NCI-H510A (cell line): Measurements from ENCODE around the gene VTI1A.
A peak's percentile ranks its signal among the peaks of the same experiment; 100 is the strongest.

Experiments used
- DNase-seq: peaks from one replicate; lab custom pipeline; 2025; lab: John Stamatoyannopoulos, UW

Gene VTI1A

DNA sequence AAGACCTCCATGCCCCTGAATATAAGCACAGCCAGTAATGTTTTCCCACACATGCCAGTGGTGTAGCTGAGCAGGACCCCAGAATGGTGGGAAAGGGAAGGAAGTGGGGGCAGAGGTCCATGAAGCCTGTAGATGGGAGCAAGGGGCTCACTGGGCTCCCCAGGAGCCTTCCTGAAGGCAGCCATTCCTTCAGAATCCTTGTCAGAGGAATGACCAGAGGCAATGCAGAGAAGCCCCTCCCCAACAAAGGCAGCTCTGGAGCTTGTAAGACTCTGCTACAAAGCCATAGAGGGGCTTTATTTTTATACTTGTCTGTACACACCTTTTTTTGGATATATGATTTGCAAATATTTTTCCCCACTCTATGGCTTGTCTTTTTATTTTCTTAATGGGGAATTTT lies 338.1 kb downstream of the VTI1A start:
- no peak for DNase-seq

DNA sequence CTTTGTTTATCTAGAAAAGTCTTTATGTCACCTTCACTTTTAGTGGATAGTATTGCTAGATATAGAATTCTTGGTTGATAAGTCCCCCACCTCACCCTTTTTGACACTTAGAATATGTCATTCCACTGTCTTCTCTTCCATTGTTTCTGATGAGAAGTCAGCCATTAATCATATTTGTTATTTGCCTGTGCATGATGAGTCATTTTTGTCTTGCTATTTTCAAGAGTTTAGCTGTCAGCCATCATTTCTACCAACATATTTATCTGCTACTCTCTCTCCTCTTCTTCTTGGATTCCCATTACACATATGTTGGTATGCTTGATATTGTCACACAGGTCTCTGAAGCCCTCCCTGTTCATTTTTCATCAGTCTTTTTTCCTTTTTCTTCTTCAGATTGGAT lies 342.2 kb downstream of the VTI1A start:
- DNase-seq: no peak

DNA sequence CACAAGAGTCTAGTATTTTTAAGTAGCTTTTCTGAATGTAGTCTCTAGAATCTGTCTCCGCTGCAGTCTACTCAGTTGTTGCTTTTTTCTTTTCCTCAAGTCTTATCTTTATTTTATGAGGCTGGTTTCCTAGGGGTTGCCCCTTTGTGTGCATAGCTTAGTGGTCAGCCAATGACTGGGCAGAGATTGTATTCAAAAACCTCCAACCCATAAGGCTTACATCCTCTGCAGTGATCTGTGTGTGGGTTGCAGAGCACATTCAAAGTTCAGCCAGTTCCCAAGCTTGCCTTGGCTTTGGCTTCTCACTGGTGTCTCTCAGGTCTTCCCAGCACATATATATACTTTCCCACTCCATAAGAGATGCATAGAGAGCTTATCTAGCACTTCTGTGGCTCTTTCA lies 343.0 kb downstream of the VTI1A start:
- DNase-seq: no peak

DNA sequence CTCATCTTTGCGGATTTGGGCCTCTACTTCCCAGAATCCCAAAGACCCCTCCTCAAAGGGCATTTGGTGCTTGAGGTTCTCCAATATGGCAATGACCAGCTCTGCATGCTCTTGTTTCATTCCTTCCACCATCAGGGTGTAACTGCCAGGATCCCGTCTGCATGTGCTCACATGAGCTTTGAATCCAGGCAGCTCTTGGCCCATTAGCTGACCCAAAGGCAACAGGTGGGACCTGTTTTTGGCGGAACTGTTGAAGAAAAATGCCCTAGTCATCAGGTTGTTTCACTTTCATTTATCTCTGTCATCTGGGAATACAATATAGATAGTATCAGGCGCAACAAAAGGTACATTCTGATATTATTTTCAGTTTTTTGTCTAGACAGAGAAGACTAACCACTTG lies 343.9 kb downstream of the VTI1A start:
- DNase-seq: no peak

DNA sequence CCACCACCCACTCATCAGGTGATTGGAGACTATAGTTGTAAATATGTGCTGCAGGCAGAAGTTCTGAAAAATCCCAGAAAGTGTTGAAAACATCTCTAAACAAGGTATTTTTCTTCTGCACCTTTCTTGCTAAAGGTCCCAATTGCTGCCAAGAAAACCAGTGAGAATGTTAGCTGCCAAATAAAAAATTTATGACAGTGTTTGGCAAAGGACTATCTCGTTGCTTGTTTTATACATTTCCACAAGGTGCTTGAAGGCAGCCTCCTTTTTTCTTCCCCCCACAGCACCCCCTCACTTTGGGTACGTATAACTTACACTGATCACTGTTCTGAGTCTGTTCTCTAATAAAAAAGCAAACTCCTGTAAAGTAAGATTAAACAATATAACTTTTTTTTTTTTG lies 344.4 kb downstream of the VTI1A start:
- DNase-seq: no peak

DNA sequence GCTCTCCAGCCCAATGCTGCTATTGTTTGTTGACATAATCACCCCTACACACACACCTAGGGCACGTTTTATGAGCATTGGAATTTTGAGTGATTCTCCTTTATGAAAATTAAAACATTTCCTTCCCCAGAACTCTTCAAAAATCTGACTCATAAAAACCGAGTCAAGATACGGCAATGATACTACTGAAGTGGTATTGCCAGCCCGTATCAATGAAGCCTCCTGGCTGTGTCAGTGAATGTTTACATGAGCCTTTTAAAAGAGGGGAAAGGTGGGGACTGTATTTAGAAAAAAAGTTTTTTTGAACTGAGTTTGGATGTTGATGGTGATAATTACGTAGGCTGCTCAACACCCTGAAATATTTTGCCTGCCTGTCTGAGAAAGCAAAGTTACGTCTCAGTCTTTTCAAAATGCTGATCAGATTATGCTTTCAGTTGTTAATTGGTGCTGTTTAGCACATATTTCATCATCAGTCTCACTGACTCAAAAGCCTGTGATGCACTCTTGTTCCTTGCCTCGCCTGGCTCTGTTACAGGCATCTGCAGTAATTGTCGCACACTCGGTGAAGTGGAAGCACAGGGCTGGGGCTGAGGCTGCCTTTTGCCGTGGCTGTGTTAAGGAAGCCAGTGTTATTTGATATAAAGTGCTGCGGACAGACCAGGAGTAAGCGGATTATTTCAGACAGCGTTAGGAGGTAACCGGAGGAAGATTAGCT lies 345.6 kb downstream of the VTI1A start:
- peak; percentile 51 for DNase-seq

DNA sequence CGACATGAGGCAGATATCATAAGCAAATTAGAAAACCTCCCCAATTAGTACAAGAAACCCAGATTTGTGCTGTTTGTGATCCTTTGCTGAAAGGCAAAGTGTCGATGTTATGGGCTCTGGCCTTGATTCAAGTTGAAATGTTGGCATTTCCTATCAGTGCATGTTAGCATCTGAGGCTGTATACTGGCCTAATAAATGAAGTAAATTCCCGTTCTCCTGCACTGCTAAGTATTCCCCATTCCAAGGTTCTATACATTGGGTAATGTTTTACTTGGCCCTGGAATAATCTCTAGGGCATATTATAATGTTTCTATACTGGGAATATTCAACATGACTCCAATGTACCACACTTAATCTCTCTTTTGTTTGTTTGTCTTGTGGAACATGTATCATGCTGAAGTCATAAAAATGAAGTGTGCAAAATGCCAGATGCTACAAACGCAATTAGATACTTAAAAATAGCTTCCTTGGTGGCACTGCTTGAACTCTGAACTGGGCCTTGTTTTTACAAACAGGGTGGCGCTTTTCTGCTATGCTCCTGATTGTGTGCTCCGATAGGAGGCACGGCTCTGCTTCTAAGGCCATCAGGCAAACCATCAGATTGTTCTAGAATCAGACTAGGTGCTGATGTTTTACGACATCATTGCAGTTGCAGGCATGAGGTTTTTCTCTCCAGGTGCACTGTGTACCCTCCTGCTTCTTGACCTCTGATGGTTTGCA lies 346.3 kb downstream of the VTI1A start:
- DNase-seq: peak; percentile 26

DNA sequence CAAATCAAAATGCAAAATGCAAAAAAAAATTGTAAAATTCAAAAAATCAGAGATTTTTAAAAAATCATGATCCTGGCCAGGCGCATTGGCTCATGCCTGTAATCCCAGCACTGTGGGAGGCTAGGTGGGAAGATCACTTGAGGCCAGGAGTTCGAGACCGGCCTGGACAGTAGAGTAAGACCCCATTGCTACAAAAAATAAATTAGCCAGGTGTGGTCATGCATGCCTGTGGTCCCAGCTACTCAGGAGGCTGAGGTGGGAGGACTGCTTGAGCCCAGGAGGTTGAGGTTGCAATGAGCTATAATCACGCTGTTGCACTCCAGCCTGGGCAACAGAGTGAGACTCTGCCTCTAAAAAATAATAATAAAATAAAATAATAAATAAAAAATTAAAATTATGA lies 347.2 kb downstream of the VTI1A start:
- DNase-seq: no peak

DNA sequence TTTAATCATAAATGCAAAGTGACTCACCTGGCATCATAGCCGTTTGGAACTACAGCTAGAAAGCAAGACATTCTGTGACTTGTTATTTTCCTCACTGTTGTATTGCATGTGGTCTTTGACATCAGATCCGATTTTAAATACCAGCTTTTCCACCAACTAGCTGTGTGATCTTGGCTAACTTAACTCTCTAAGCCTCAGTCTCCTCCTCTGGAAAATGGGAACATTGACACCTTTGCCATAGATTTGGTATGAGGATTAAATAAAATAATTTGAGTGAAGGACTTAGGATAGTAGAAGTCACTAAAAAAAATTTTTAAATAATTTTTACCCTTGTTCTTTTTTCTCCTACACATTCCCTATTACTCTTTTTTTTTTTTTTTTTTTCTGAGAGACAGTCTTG lies 348.1 kb downstream of the VTI1A start:
- DNase-seq: no peak

DNA sequence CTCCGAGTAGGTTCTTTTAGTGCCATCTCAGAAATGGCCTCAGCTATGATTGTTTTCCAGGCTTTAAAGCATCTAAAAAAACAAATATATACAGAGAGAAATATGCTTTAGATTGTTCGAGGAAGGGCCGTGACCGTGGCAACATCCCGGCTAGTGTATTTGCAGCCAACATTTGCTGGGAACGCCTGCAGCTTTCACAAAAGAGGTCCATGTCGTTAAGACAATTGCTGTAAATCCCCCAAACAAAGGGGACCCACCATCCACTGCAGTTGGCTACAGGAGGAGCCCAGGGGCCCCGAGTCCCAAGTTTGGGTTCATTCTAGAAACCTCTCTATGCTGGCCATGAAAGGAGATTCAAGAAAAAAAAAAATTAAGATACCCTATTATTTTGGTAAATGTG lies 350.2 kb downstream of the VTI1A start:
- no peak for DNase-seq

DNA sequence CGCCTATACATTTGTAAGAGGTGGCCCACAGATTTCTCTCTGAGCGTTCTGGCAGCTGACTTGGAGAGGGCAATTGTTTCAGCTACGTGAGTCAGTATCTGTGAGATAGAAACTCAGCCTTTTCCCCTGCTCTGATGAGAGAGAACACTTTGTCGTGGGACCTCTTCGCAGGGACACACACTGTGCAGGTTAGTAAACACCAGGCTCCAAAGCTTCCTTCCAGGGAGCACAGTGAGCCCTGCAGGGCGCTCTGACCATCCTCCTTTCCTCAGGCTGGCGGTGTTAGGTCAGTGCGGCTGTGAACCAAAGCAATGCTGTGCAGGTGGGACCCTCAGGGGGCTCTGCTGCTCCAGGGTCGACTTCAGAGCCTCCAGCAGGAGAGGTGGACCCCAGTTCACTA lies 350.8 kb downstream of the VTI1A start:
- no peak for DNase-seq

DNA sequence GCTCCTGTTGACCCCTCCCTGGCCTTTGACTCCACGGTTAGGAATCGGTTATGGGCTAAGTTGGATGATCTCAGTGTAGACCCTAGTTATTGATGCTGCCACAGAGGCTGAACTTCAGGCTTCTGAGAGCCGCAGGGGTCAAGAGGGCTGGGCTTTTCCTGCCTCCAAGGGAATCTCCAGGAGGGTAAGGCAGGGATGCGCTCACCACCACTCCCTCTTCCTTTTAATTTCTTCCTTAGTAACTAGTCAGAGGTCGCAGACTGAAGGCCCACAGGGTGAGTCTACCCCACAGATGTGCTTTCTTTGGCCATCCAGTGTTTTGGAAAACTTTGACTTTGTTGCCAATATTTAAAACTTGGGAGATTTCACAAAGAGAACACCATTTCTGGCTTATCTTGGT lies 352.0 kb downstream of the VTI1A start:
- DNase-seq: no peak

DNA sequence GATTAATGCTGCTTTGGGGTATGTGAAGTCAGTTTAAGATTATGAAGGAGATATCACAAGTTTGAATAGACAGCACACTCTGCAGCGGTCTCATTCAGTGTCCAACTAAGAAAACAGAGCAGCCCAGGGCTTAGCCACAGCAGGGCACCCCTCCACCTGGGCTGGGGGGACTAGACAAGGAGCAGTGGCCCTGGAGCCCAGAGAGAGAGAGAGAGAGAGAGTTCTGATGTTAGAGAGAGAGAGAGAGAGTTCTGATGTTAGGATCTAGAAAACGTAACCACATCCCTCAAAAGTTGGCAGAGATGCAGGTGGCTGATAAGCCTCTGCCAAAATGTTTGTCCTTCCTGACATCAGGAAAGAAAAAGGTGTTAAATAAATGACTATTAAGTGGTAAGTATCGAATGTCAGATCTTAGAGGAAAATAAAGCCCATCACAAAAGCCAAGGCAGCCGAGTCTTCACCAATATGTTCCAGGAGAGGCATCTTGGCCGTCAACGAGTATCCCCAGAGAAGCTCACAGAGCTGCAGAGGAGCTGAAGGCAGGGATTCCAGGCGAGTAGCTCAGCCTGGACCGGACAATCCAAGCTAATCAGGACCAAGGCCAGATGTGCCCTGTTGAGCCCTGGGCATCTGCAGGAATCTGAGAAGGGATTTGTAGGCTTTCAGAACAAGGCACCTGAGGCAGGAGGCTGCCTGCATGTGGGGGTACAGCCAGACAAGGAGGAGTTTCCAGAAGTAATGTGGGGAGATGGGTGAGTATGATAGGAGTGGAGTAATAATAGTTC lies 352.9 kb downstream of the VTI1A start:
- no peak for DNase-seq

DNA sequence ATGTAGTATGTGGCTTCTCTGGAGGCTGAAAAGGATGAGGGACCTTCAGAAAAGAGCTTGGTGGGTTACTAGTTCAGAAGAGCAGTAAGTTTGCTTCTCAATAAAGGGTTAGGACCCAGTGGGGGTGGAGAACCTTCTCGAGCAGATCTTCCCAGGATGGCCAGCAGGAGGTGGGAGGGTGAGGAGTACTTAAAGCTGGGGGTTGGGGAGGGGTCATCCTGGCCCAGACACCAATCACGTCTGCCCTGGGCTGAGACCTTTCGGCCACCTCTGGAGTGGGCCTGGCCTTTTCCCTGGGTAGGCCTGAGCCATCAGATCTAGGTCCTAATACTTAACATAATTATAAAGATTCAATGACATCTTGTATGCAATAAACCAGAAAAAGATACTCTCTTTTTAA lies 354.0 kb downstream of the VTI1A start:
- DNase-seq: no peak

DNA sequence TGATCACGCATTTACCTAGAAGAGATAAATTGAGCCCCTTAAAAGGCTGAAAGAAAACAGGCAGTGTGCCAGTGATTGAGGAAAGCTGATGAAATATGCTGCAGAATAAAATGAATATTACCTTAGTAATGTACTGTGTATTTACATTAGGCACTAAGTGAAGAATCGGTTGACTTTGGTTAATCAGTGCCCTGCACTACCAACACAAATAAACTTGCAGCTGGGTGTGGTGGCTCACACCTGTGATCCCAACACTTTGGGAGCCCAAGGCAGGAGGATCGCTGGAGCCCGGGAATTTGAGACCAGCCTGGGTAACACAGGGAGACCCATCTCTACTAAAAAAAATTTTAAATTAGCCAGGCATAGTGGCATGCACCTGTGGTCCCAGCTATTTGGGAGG lies 354.7 kb downstream of the VTI1A start:
- DNase-seq: no peak

DNA sequence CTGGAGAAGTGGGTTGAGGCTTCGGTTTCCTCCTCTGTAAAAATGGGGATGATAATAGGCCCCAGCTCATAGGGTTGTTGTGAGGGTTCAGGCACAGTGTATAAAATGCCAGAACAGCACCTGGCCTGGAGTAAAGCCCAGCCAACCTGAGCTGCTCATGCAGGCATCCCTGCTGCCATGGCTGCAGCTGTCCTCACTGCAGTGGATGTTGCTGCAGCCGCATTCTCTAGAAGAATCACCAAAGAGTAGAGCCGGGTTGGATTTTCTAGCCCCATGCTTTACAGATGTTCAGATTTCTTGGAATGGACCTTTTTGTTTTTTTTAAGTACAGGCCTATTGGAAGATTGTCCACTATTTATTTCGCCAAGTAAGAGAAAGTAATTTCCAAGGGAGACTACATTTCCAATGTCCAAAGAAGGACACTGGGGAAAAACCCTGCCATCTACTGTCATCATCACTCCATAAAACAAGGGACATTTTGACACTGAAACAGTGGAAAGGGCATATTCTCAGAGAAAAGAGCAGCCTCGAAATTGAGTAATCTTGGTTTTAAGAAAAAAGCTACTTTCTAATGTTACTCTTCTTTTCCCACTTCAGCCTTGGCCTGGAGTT lies 355.5 kb downstream of the VTI1A start:
- DNase-seq: no peak

DNA sequence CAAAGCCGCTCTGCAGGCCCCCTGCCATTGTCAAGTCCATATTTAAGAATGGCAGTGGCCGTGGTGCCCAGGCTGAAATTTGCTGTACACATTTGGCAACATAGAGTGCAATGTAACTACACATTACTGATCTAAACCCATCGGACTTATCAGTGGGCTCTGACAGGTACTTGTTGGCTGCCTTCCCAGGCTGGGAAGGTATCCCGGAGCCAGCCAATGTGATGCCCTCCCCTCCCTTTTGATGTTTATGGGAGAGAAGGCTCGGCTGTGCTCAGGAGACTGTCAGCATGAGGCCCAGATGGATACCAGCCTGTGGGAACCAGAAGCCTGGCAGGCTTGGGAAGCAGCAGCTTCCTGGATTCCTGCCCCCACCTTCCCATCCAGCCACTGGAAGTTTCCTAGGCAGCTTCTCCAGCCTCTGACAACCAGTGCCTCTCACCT lies 357.0 kb downstream of the VTI1A start:
- peak; percentile 56 for DNase-seq

DNA sequence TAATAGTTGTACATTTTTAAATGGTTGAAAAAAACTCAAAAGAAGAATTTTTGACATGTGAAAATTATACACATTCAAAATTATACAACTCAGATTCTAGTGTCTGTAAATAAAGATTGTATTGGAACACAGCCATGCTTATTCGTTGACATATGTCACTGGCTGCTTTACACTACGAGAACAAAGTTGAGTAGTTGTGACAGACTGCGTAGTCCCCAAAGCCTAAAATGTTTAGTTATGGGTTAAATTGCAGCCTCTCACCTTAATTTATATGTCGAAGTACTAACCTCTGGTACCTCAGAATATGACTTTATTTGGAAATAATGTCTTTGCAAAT lies 358.2 kb downstream of the VTI1A start:
- DNase-seq: no peak

DNA sequence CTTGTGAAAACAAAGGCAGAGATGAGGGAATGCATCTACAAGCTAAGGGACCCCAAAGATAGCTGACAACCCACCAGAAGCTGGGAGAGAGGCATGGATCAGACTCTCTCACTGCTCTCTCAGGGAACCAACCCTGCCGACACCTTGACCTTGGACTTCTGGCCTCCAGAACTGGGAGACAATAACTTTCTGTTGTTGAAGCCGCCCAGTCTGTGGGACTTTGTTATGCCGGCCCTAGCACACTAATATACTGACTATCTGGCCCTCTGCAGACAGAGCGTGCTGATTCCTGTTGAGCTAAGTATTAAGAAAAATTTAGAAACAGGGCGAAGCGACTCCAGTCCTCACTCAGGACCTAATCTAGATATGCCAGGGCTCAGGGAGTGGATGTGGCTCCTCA lies 358.7 kb downstream of the VTI1A start:
- no peak for DNase-seq

DNA sequence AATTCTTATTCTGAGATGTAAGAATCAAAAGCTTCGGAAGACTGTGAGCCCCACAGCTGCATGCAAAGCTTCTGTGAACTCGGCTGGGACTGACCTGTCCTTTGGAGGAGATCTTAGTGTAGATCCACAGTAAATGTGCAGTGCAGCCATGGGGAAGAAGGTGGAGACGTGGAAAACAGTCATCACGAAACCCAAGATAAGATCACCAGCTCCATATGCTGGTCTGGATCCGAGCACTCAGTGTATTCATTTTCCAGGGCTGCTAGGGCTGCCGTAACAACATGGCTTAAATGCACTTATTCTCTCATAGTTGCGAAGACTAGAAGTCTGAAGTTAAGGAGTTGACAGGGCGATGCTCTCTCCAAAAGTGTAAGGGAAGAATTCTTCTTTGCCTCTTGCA lies 360.0 kb downstream of the VTI1A start:
- DNase-seq: no peak

DNA sequence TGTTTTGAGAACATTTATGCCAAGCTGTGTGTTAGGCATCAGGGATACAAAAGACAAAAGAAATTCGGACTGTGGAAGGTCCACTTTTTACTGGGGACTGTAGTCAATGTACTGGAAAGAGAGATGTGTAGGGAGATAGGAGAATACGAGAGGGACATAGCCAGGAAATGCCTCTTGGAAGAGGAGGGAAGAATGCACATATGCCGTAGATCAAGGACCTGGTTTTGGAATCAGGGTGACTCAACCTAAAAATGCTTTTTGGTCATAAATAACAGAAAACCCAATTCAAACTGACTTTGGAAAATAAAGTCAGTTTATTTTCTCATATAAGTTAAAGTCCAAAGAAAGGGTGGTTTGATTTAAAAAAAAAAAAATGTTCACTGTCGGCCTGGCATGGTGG lies 362.7 kb downstream of the VTI1A start:
- DNase-seq: no peak

DNA sequence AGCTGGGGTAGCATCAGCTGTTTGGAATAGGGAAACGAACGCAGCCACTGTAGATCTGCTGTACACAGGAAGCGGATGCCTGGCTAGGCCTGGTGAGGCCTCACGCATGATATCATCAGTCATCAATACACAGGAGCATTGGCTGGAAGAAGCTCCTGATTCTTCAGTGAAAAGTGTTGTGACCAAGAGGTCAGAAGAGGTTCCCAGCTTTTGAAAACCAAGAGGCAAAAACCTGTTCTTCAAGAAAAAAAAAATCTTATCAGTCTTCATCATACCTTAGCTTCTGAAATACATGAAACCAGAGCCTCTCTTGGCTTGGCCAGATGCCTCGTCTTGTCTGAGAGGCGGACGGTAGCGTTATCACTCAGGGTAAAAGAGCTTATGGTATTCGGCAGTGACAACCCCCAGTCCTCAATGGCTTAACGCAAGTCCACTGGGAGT lies 363.7 kb downstream of the VTI1A start:
- no peak for DNase-seq
